ENCODE measurements around the gene KLHL26. TPM values are rescaled to one million over a fixed set of nuclear protein-coding genes. Genes with fewer than 3 reads are reported as not detected.

KLHL26 gene
- total and polyA plus RNA-seq, 4 donors, result 2.3 to 5.9 (median 2.4) TPM

- Histone ChIP-seq H3K9ac (ENCODE audit: low read depth in 1 of 2, low read length in 2 of 2) (no peak overlapping the region), H3K4me1 (ENCODE audit: control insufficient read depth in 4 of 4, insufficient read depth in 4 of 4, low read length in 3 of 4) (no peaks in the 10 kb centered on the region), H3K9me3 (ENCODE audit: control insufficient read depth in 4 of 4, low read length in 3 of 4) (no peaks in the 10 kb centered on the region), H3K27me3 (ENCODE audit: control insufficient read depth in 4 of 4, insufficient read depth in 4 of 4, low read length in 3 of 4) (no peaks in the 10 kb centered on the region), H3K4me3 (ENCODE audit: low read depth in 1 of 3, low read length in 3 of 3) (no peak overlapping the region), H3K36me3 (ENCODE audit: control insufficient read depth in 4 of 4, insufficient read depth in 3 of 4, low read depth in 1 of 4, low read length in 3 of 4) (peaks cover 0 to 23% (median 8%) of the 10 kb centered on the region in 4 donors), H3K27ac (ENCODE audit: low read depth in 1 of 2, low read length in 2 of 2) (no peak overlapping the region)
- 92% methylated on average over 24 of the region's 24 CpGs for WGBS
- DNase-seq (ENCODE audit: low spot score), result no peak
- TF ChIP-seq EGR1 (IDR thresholded peaks at IDR 0.05; ENCODE audit: low read depth in 2 of 2) (no peak), RAD21 (IDR thresholded peaks at IDR 0.05) (no peak)
- TF ChIP-seq, protein P1, sequence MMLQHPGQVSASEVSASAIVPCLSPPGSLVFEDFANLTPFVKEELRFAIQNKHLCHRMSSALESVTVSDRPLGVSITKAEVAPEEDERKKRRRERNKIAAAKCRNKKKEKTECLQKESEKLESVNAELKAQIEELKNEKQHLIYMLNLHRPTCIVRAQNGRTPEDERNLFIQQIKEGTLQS (IDR thresholded peaks at IDR 0.05), result no peak
Measured at GRCh38 chr19:18672044-18672451, 35.2 kb downstream of the KLHL26 start.

GRCh38 chr19:18672606-18673337 lies 35.9 kb downstream of the KLHL26 start:
- no peaks in the 10 kb centered on the region for H3K9me3 ChIP-seq (ENCODE audit: control insufficient read depth in 4 of 4, low read length in 3 of 4)
- H3K9ac ChIP-seq (ENCODE audit: low read depth in 1 of 2, low read length in 2 of 2), result no peak overlapping the region
- no peak overlapping the region for H3K4me3 ChIP-seq (ENCODE audit: low read depth in 1 of 3, low read length in 3 of 3)
- no peaks in the 10 kb centered on the region for H3K27me3 ChIP-seq (ENCODE audit: control insufficient read depth in 4 of 4, insufficient read depth in 4 of 4, low read length in 3 of 4)
- H3K36me3 ChIP-seq (ENCODE audit: control insufficient read depth in 4 of 4, insufficient read depth in 3 of 4, low read depth in 1 of 4, low read length in 3 of 4), result peaks cover 0 to 21% (median 6%) of the 10 kb centered on the region in 4 donors
- peaks cover 0 to under 1% (median 0%) of the 10 kb centered on the region in 4 donors for H3K4me1 ChIP-seq (ENCODE audit: control insufficient read depth in 4 of 4, insufficient read depth in 4 of 4, low read length in 3 of 4)
- TF ChIP-seq EGR1 (IDR thresholded peaks at IDR 0.05; ENCODE audit: low read depth in 2 of 2), result no peak
- no peak for TF ChIP-seq HNF4G (IDR thresholded peaks at IDR 0.05)
- TF ChIP-seq TAF1 (conservative IDR thresholded peaks at IDR 0.05), result no peak
- DNase-seq (ENCODE audit: low spot score), result no peak
- no peak overlapping the region for H3K27ac ChIP-seq (ENCODE audit: low read depth in 1 of 2, low read length in 2 of 2)
- 60% methylated on average over 13 of the region's 13 CpGs for WGBS

GRCh38 chr19:18674616-18675015 lies 37.8 kb downstream of the KLHL26 start:
- no peaks in the 10 kb centered on the region for H3K27me3 ChIP-seq (ENCODE audit: control insufficient read depth in 4 of 4, insufficient read depth in 4 of 4, low read length in 3 of 4)
- no peaks in the 10 kb centered on the region for H3K9me3 ChIP-seq (ENCODE audit: control insufficient read depth in 4 of 4, low read length in 3 of 4)
- H3K4me1 ChIP-seq (ENCODE audit: control insufficient read depth in 4 of 4, insufficient read depth in 4 of 4, low read length in 3 of 4), result peaks cover 1 to 6% (median 3%) of the 10 kb centered on the region in 4 donors
- H3K9ac ChIP-seq (ENCODE audit: low read depth in 1 of 2, low read length in 2 of 2), result no peak overlapping the region
- no peak overlapping the region for H3K4me3 ChIP-seq (ENCODE audit: low read depth in 1 of 3, low read length in 3 of 3)
- no peak for TF ChIP-seq HNF4G (IDR thresholded peaks at IDR 0.05)
- no peak for TF ChIP-seq TAF1 (conservative IDR thresholded peaks at IDR 0.05)
- TF ChIP-seq EGR1 (IDR thresholded peaks at IDR 0.05; ENCODE audit: low read depth in 2 of 2), result no peak
- TF ChIP-seq, protein P2, sequence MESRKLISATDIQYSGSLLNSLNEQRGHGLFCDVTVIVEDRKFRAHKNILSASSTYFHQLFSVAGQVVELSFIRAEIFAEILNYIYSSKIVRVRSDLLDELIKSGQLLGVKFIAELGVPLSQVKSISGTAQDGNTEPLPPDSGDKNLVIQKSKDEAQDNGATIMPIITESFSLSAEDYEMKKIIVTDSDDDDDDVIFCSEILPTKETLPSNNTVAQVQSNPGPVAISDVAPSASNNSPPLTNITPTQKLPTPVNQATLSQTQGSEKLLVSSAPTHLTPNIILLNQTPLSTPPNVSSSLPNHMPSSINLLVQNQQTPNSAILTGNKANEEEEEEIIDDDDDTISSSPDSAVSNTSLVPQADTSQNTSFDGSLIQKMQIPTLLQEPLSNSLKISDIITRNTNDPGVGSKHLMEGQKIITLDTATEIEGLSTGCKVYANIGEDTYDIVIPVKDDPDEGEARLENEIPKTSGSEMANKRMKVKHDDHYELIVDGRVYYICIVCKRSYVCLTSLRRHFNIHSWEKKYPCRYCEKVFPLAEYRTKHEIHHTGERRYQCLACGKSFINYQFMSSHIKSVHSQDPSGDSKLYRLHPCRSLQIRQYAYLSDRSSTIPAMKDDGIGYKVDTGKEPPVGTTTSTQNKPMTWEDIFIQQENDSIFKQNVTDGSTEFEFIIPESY (IDR thresholded peaks at IDR 0.05), result no peak
- no peak for TF ChIP-seq SP1 (IDR thresholded peaks at IDR 0.05)
- TF ChIP-seq YY1 (IDR thresholded peaks at IDR 0.05), result no peak
- TF ChIP-seq HNF4A (conservative IDR thresholded peaks at IDR 0.05), result no peak
- TF ChIP-seq GABPA (IDR thresholded peaks at IDR 0.05 in 1 of 2, conservative IDR thresholded peaks at IDR 0.05 in 1 of 2), result no peak
- no peak for TF ChIP-seq RXRA (IDR thresholded peaks at IDR 0.05)
- TF ChIP-seq FOXA2 (IDR thresholded peaks at IDR 0.05), result no peak
- no peak for TF ChIP-seq FOXA1 (IDR thresholded peaks at IDR 0.05)
- TF ChIP-seq, protein P1 (IDR thresholded peaks at IDR 0.05), result no peak
- TF ChIP-seq, protein P3, sequence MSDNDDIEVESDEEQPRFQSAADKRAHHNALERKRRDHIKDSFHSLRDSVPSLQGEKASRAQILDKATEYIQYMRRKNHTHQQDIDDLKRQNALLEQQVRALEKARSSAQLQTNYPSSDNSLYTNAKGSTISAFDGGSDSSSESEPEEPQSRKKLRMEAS (IDR thresholded peaks at IDR 0.05), result no peak
- TF ChIP-seq, protein P4, sequence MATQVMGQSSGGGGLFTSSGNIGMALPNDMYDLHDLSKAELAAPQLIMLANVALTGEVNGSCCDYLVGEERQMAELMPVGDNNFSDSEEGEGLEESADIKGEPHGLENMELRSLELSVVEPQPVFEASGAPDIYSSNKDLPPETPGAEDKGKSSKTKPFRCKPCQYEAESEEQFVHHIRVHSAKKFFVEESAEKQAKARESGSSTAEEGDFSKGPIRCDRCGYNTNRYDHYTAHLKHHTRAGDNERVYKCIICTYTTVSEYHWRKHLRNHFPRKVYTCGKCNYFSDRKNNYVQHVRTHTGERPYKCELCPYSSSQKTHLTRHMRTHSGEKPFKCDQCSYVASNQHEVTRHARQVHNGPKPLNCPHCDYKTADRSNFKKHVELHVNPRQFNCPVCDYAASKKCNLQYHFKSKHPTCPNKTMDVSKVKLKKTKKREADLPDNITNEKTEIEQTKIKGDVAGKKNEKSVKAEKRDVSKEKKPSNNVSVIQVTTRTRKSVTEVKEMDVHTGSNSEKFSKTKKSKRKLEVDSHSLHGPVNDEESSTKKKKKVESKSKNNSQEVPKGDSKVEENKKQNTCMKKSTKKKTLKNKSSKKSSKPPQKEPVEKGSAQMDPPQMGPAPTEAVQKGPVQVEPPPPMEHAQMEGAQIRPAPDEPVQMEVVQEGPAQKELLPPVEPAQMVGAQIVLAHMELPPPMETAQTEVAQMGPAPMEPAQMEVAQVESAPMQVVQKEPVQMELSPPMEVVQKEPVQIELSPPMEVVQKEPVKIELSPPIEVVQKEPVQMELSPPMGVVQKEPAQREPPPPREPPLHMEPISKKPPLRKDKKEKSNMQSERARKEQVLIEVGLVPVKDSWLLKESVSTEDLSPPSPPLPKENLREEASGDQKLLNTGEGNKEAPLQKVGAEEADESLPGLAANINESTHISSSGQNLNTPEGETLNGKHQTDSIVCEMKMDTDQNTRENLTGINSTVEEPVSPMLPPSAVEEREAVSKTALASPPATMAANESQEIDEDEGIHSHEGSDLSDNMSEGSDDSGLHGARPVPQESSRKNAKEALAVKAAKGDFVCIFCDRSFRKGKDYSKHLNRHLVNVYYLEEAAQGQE (IDR thresholded peaks at IDR 0.05), result no peak
- TF ChIP-seq CTCF (IDR thresholded peaks at IDR 0.05; ENCODE audit: low read depth, low read length, missing input control), result no peak
- no peak for TF ChIP-seq JUND (IDR thresholded peaks at IDR 0.05)
- TF ChIP-seq NR2F2 (IDR thresholded peaks at IDR 0.05), result no peak
- TF ChIP-seq RAD21 (IDR thresholded peaks at IDR 0.05), result no peak
- WGBS, result 70% methylated on average over 11 of the region's 11 CpGs
- H3K36me3 ChIP-seq (ENCODE audit: control insufficient read depth in 4 of 4, insufficient read depth in 3 of 4, low read depth in 1 of 4, low read length in 3 of 4), result peaks cover 0 to 4% (median 0%) of the 10 kb centered on the region in 4 donors
- DNase-seq (ENCODE audit: low spot score), result no peak
- no peak overlapping the region for H3K27ac ChIP-seq (ENCODE audit: low read depth in 1 of 2, low read length in 2 of 2)

Measured in liver (tissue), 9 donors.